Activated B cell treated with CpG ODN at 0.5 μM for 24 hours (primary cell): ENCODE data around the gene TMEM91. TPM values are rescaled to one million over a fixed set of nuclear protein-coding genes. Genes with fewer than 3 reads are reported as not detected.
A peak's percentile ranks its signal among the peaks of the same experiment; 100 is the strongest.

Experiments used
- ATAC-seq: fragments of 200-7000 bp; cut with Tn5 transposase; one replicate; pipeline ENCODE4 v1.10.0; 2021; ENCODE audit warnings: low read depth, mild to moderate bottlenecking, moderate library complexity
- CTCF ChIA-PET: fragments of 350-600 bp; sonication (Branson Sonifier 250); formaldehyde crosslinking; loops from one replicate; lab custom pipeline; 2021; ENCODE audit warnings: antibody characterized with exemption; lab: Charles Lee
- POLR2A ChIA-PET: fragments of 350-600 bp; sonication (Branson Sonifier 250); formaldehyde crosslinking; loops from one replicate; lab custom pipeline; 2021; ENCODE audit warnings: antibody characterized with exemption; lab: Charles Lee
- DNase-seq: peaks from one replicate; pipeline ENCODE4 v3.0.0; 2022
- H3K27ac Mint-ChIP-seq: one replicate; pipeline ENCODE4 v1.8.0; 2020; ENCODE audit warnings: mixed read lengths
- H3K27me3 Mint-ChIP-seq: one replicate; pipeline ENCODE4 v1.8.0; 2021; ENCODE audit warnings: mixed read lengths
- H3K36me3 Mint-ChIP-seq: one replicate; pipeline ENCODE4 v1.8.0; 2021; ENCODE audit warnings: low read depth, mixed read lengths
- H3K4me1 Mint-ChIP-seq: one replicate; pipeline ENCODE4 v1.8.0; 2021; ENCODE audit warnings: mixed read lengths
- H3K4me3 Mint-ChIP-seq: one replicate; pipeline ENCODE4 v1.8.0; 2020; ENCODE audit warnings: mild to moderate bottlenecking, mixed read lengths
- H3K9me3 Mint-ChIP-seq: one replicate; pipeline ENCODE4 v1.8.0; 2020; ENCODE audit warnings: mixed read lengths
- intact Hi-C: fragments of 100-400 bp; cut with micrococcal nuclease; formaldehyde crosslinking; loops from one replicate; pipeline ENCODE4 v1.15.1; 2024
- total RNA-seq: library from RNA; stranded (reverse); gene quantifications from 2 replicates; pipeline ENCODE4 v1.2.3, GENCODE V29; 2022
- TF ChIP-seq, protein P1 (sequence below): fragments of 200-600 bp; IDR thresholded peaks from one replicate; pipeline ENCODE4 v1.8.0; 2022; ENCODE audit warnings: antibody characterized with exemption, mild to moderate bottlenecking

TMEM91 gene
- total RNA-seq, 1 donor from 2014 or later, result 4.6 TPM

DNA sequence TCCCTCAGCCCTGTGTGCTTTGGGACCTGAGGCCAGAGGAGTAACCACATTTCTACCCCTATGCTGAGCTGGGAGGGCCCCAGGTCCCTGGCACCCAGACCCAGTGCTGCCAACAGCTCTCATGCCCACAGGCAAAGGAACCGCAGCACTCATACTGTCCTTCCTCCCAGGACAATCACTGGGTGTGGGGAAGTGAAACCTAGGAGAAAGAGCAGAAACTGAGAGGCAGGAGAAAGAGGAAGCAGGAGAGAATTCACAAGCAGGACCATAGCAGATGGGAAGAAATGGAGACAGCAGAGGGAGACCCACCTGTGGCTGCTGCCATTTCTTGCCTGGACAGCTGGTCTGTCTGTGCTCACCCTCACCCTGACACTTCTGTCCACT, 47.5 kb upstream of the TMEM91 start:
- ATAC-seq (no peak), DNase-seq (no peak)
- TF ChIP-seq, protein P1, sequence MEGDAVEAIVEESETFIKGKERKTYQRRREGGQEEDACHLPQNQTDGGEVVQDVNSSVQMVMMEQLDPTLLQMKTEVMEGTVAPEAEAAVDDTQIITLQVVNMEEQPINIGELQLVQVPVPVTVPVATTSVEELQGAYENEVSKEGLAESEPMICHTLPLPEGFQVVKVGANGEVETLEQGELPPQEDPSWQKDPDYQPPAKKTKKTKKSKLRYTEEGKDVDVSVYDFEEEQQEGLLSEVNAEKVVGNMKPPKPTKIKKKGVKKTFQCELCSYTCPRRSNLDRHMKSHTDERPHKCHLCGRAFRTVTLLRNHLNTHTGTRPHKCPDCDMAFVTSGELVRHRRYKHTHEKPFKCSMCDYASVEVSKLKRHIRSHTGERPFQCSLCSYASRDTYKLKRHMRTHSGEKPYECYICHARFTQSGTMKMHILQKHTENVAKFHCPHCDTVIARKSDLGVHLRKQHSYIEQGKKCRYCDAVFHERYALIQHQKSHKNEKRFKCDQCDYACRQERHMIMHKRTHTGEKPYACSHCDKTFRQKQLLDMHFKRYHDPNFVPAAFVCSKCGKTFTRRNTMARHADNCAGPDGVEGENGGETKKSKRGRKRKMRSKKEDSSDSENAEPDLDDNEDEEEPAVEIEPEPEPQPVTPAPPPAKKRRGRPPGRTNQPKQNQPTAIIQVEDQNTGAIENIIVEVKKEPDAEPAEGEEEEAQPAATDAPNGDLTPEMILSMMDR, result no peak
- Mint-ChIP-seq H3K4me1 (peaks cover 65% of the 10 kb centered on the region), H3K36me3 (peaks cover 47% of the 10 kb centered on the region), H3K9me3 (no peaks in the 10 kb centered on the region), H3K4me3 (peak overlapping the region; percentile 77), H3K27ac (peak overlapping the region; percentile 91), H3K27me3 (no peaks in the 10 kb centered on the region)
- CTCF ChIA-PET, result interaction anchor here (0.6 to 1.2 kb wide), 2 partner anchors 11 to 27 kb away, joined by 3 read pairs; no protein-coding TSS in a partner anchor
- intact Hi-C loops, result no loop called here
- POLR2A ChIA-PET, result interaction anchor here (0.5 to 6.2 kb wide), 9 partner anchors 9 to 576 kb away, joined by 3 to 119 read pairs (median 8); partner anchors contain the start of genes B9D2, HNRNPUL1 and TGFB1

GRCh38 chr19:41330481-41330880, 45.9 kb upstream of the TMEM91 start:
- H3K36me3 Mint-ChIP-seq, result peaks cover 54% of the 10 kb centered on the region
- POLR2A ChIA-PET, result no interaction called here
- no peak overlapping the region for H3K27ac Mint-ChIP-seq
- intact Hi-C loops, result no loop called here
- peaks cover 61% of the 10 kb centered on the region for H3K4me1 Mint-ChIP-seq
- DNase-seq (no peak), ATAC-seq (no peak)
- H3K4me3 Mint-ChIP-seq, result no peak overlapping the region
- TF ChIP-seq, protein P1, result no peak
- CTCF ChIA-PET, result no interaction called here
- H3K27me3 Mint-ChIP-seq, result no peaks in the 10 kb centered on the region
- H3K9me3 Mint-ChIP-seq, result no peaks in the 10 kb centered on the region

DNA sequence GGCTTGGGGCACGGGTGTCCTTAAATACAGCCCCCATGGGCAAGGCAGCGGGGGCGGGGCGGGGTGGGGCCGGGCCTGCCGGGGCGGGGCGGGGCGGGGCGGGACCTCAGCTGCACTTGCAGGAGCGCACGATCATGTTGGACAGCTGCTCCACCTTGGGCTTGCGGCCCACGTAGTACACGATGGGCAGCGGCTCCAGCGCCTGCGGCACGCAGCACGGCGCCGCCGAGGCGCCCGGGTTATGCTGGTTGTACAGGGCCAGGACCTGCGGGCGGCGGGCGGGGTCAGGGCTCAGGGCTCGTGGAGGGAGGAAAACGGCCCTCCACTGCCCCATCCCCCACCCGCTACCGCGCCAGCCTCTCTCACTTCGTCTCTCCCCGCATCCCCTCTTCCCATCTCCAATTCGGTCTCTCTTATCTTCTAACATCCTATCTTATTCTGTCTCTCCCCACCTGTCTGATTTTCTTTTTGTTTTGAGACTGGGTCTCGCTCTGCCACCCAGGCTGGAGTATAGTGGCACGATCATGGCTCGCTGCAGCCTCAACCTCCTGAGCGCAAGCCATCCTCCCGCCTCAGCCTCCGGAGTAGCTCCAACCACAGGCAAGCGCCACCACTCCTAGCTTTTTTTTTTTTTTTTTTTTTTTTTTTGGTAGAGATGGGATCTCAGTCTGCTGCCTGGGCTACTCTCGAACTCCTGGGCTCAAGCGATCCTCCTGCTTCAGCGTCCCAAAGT, 45.2 kb upstream of the TMEM91 start:
- no peak for ATAC-seq

DNA sequence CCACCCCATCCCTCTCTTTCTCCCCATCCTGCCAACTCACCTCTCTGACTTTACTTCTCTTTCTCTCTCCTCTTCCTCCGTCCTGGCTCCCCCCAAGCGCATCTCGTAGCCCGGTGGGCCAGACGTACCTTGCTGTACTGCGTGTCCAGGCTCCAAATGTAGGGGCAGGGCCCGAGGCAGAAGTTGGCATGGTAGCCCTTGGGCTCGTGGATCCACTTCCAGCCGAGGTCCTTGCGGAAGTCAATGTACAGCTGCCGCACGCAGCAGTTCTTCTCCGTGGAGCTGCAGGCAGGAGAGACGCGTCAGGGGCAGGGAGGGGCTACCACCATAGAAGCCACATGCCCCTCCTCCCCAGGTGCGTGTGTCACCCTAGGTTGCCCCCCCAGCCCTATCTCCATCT, 44.3 kb upstream of the TMEM91 start:
- CTCF ChIA-PET, result no interaction called here

More for the DNA sequence above, 45.2 kb upstream of the TMEM91 start:
- intact Hi-C loops, result no loop called here
- peaks cover 61% of the 10 kb centered on the region for H3K4me1 Mint-ChIP-seq
- TF ChIP-seq, protein P1, result no peak
- H3K4me3 Mint-ChIP-seq, result no peak overlapping the region
- CTCF ChIA-PET, result no interaction called here
- no peak overlapping the region for H3K27ac Mint-ChIP-seq
- peaks cover 56% of the 10 kb centered on the region for H3K36me3 Mint-ChIP-seq
- no peak for DNase-seq
- no peaks in the 10 kb centered on the region for H3K9me3 Mint-ChIP-seq
- no peaks in the 10 kb centered on the region for H3K27me3 Mint-ChIP-seq
- POLR2A ChIA-PET, result interaction anchor here (0.6 kb wide), 1 partner anchor 20 kb away, joined by 3 read pairs; no protein-coding TSS in a partner anchor

DNA sequence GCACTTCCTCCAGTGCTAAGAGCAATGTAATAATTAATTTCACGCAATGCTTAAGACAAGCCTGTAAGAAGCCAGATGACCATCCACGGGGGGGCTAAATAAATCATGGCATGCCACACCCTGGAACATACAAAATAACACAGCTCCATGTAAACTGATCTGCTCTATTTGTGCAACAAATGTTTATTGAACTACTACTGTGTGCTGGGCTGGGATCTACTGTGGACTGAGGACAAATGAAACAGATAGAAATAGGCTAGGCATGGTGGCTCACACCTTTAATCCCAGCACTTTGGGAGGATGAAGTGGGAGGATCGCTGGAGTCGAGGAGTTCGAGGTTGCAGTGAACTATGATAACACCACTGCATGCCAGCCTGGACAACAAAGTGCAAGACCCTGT, 43.9 kb upstream of the TMEM91 start:
- Mint-ChIP-seq H3K4me3 (no peak overlapping the region), H3K4me1 (peaks cover 53% of the 10 kb centered on the region)

More for the DNA sequence above, 44.3 kb upstream of the TMEM91 start:
- intact Hi-C loops, result no loop called here
- Mint-ChIP-seq H3K4me1 (peaks cover 55% of the 10 kb centered on the region), H3K36me3 (peaks cover 59% of the 10 kb centered on the region), H3K4me3 (no peak overlapping the region), H3K27me3 (no peaks in the 10 kb centered on the region), H3K27ac (peak overlapping the region; percentile 15), H3K9me3 (no peaks in the 10 kb centered on the region)
- ATAC-seq, result no peak
- DNase-seq, result no peak
- TF ChIP-seq, protein P1, result no peak
- POLR2A ChIA-PET, result no interaction called here

More for the DNA sequence above, 43.9 kb upstream of the TMEM91 start:
- no peak for ATAC-seq
- no peak overlapping the region for H3K27ac Mint-ChIP-seq
- DNase-seq, result no peak
- TF ChIP-seq, protein P1, result no peak
- POLR2A ChIA-PET, result no interaction called here
- CTCF ChIA-PET, result no interaction called here
- intact Hi-C loops, result no loop called here
- H3K36me3 Mint-ChIP-seq, result peaks cover 64% of the 10 kb centered on the region
- H3K27me3 Mint-ChIP-seq, result no peaks in the 10 kb centered on the region
- H3K9me3 Mint-ChIP-seq, result no peaks in the 10 kb centered on the region
